H1 (cell line): ENCODE data around the gene INPP5A. TPM values are rescaled to one million over a fixed set of nuclear protein-coding genes. Genes with fewer than 3 reads are reported as not detected.

ENCODE experiments used
- CTCF ChIA-PET: fragments of 300-600 bp; sonication (Branson Sonifier 250); formaldehyde crosslinking; loops from one replicate; lab custom pipeline; 2021; ENCODE audit not compliant: partially characterized antibody; lab: Charles Lee
- POLR2A ChIA-PET: fragments of 300-600 bp; sonication (Branson Sonifier 250); formaldehyde crosslinking; loops from one replicate; lab custom pipeline; 2021; ENCODE audit warnings: inconsistent platforms; ENCODE audit not compliant: partially characterized antibody; lab: Charles Lee
- DNase-seq, 2 experiments: peaks; one replicate each; pipeline versions ENCODE4 v3.0.0 to v3.0.0-alpha.2; 2010 to 2022; ENCODE audit warnings: low spot score in 2 of 2, low read depth in 1 of 2, mixed read lengths in 1 of 2
- FAIRE-seq: peaks from 2 replicates; lab custom pipeline; 2011; peaks lifted over from hg19 to GRCh38; lab: Jason Lieb, UNC
- H2AFZ ChIP-seq: 2 replicates; pipeline ENCODE4 v1.8.1; 2012; ENCODE audit warnings: low read length, inconsistent platforms
- H2AK5ac ChIP-seq: 2 replicates; pipeline ENCODE4 v1.6.1; 2013; ENCODE audit warnings: low read depth, low read length
- H2BK120ac ChIP-seq: replicated peaks from 2 replicates; pipeline ENCODE3; 2013; ENCODE audit warnings: low read depth, low read length, inconsistent platforms
- H2BK12ac ChIP-seq: 2 replicates; pipeline ENCODE4 v1.6.1; 2013; ENCODE audit warnings: low read depth, low read length
- H2BK15ac ChIP-seq: 2 replicates; pipeline ENCODE4 v1.6.1; 2013; ENCODE audit warnings: low read length
- H2BK20ac ChIP-seq: 2 replicates; pipeline ENCODE4 v1.6.1; 2013; ENCODE audit warnings: low read length
- H2BK5ac ChIP-seq: 2 replicates; pipeline ENCODE4 v1.6.1; 2013; ENCODE audit warnings: low read depth, low read length
- H3K14ac ChIP-seq: 2 replicates; pipeline ENCODE4 v1.6.1; 2013; ENCODE audit warnings: inconsistent platforms; ENCODE audit not compliant: insufficient read length
- H3K18ac ChIP-seq: 2 replicates; pipeline ENCODE4 v1.6.1; 2013; ENCODE audit warnings: low read length; ENCODE audit errors: extremely low read depth
- H3K23ac ChIP-seq: 2 replicates; pipeline ENCODE4 v1.6.1; 2013; ENCODE audit warnings: inconsistent platforms; ENCODE audit not compliant: insufficient read length
- H3K23me2 ChIP-seq: 2 replicates; pipeline ENCODE4 v1.6.1; 2013; ENCODE audit warnings: low read depth, low read length
- H3K27ac ChIP-seq: 2 replicates; pipeline ENCODE4 v1.6.1; 2011; ENCODE audit warnings: low read depth, low read length, inconsistent platforms
- H3K27me3 ChIP-seq, 4 experiments: replicated peaks in 1 of 4; 1 replicate in 1 of 4; 2 replicates in 3 of 4; pipeline versions ENCODE4 v1.6.1 to v1.8.1; 2011 to 2013; ENCODE audit warnings: low read length in 3 of 4, mild to moderate bottlenecking in 3 of 4, inconsistent platforms in 2 of 4, mixed read lengths in 2 of 4, moderate library complexity in 1 of 4; ENCODE audit not compliant: control insufficient read depth in 3 of 4, insufficient read depth in 3 of 4; ENCODE audit errors: extremely low read depth in 1 of 4
- H3K36me3 ChIP-seq, 4 experiments: 2 replicates each; pipeline versions ENCODE4 v1.6.1 to v1.8.1; 2011 to 2013; ENCODE audit warnings: mild to moderate bottlenecking in 4 of 4, low read length in 3 of 4, moderate library complexity in 2 of 4, control low read depth in 1 of 4, inconsistent platforms in 1 of 4; ENCODE audit not compliant: insufficient read depth in 4 of 4, control insufficient read depth in 2 of 4
- H3K4ac ChIP-seq: replicated peaks from 2 replicates; pipeline ENCODE3; 2013; ENCODE audit warnings: low read length, low read depth, mixed read lengths, inconsistent platforms; ENCODE audit not compliant: insufficient read length
- H3K4me1 ChIP-seq, 4 experiments: replicated peaks in 1 of 4; 1 replicate in 1 of 4; 2 replicates in 3 of 4; pipeline versions ENCODE4 v1.6.1 to v1.8.1; 2011 to 2013; ENCODE audit warnings: low read length in 3 of 4, inconsistent platforms in 2 of 4, mixed read lengths in 1 of 4; ENCODE audit not compliant: insufficient read depth in 4 of 4, control insufficient read depth in 3 of 4
- H3K4me2 ChIP-seq, 2 experiments: 2 replicates each; pipeline versions ENCODE4 v1.6.1 to v1.8.1; 2011 to 2013; ENCODE audit warnings: low read depth in 2 of 2, low read length in 2 of 2, control low read depth in 1 of 2, inconsistent platforms in 1 of 2, mild to moderate bottlenecking in 1 of 2; ENCODE audit not compliant: insufficient read depth in 1 of 2
- H3K4me3 ChIP-seq, 4 experiments: fragments of 200-600, 300-600 bp in 1 of 4; sonication (generic), shearing (Covaris generic), sonication (Bioruptor Twin) in 1 of 4; 2 replicates each; pipeline versions ENCODE4 v1.5.1 to v1.8.1; 2011 to 2016; ENCODE audit warnings: low read length in 4 of 4, low read depth in 3 of 4, control low read depth in 2 of 4, inconsistent platforms in 2 of 4, mild to moderate bottlenecking in 2 of 4, mixed read lengths in 1 of 4, moderate library complexity in 1 of 4; ENCODE audit not compliant: insufficient read depth in 2 of 4; ENCODE audit errors: extremely low read depth in 1 of 4
- H3K56ac ChIP-seq: replicated peaks from 2 replicates; pipeline ENCODE3; 2013; ENCODE audit warnings: low read depth, mild to moderate bottlenecking, mixed read lengths, low read length, inconsistent platforms; ENCODE audit not compliant: insufficient read length
- H3K79me1 ChIP-seq: 2 replicates; pipeline ENCODE4 v1.6.1; 2013; ENCODE audit warnings: low read depth, low read length, control low read depth
- H3K79me2 ChIP-seq, 2 experiments: 2 replicates each; pipeline versions ENCODE4 v1.6.1 to v1.8.1; 2012 to 2013; ENCODE audit warnings: low read length in 2 of 2, mild to moderate bottlenecking in 2 of 2, inconsistent platforms in 1 of 2; ENCODE audit not compliant: insufficient read depth in 2 of 2, control insufficient read depth in 1 of 2
- H3K9ac ChIP-seq, 4 experiments: replicated peaks in 1 of 4; 1 replicate in 1 of 4; 2 replicates in 3 of 4; pipeline versions ENCODE4 v1.6.1 to v1.8.1; 2011 to 2013; ENCODE audit warnings: low read depth in 3 of 4, low read length in 3 of 4, control low read depth in 2 of 4, mild to moderate bottlenecking in 2 of 4, moderate library complexity in 2 of 4, inconsistent platforms in 1 of 4; ENCODE audit errors: extremely low read depth in 1 of 4
- H3K9me3 ChIP-seq, 2 experiments: 2 replicates each; pipeline versions ENCODE4 v1.6.1 to v1.8.1; 2012 to 2013; ENCODE audit warnings: mild to moderate bottlenecking in 2 of 2, moderate library complexity in 2 of 2, control low read depth in 1 of 2, inconsistent platforms in 1 of 2, low read depth in 1 of 2, low read length in 1 of 2, mixed read lengths in 1 of 2; ENCODE audit not compliant: insufficient read depth in 2 of 2
- H4K20me1 ChIP-seq, 2 experiments: replicated peaks in 1 of 2; 2 replicates each; pipeline versions ENCODE3 to v1.8.1; 2011 to 2013; ENCODE audit warnings: inconsistent platforms in 2 of 2, low read length in 2 of 2, mild to moderate bottlenecking in 1 of 2; ENCODE audit not compliant: insufficient read depth in 2 of 2, control insufficient read depth in 1 of 2
- H4K5ac ChIP-seq: 2 replicates; pipeline ENCODE4 v1.6.1; 2013; ENCODE audit warnings: low read length, low read depth, mixed read lengths, inconsistent platforms; ENCODE audit not compliant: insufficient read length
- H4K8ac ChIP-seq: 2 replicates; pipeline ENCODE4 v1.8.0; 2013; ENCODE audit warnings: mild to moderate bottlenecking, moderate library complexity, low read length, inconsistent platforms; ENCODE audit not compliant: insufficient read depth; ENCODE audit errors: extremely low read depth
- H4K91ac ChIP-seq: replicated peaks from 2 replicates; pipeline ENCODE3; 2013; ENCODE audit warnings: low read length, mixed read lengths, inconsistent platforms; ENCODE audit not compliant: insufficient read length
- CBX5 ChIP-seq: fragments of 300-800, 300-1000 bp; sonication (generic); IDR thresholded peaks from 2 replicates; pipeline ENCODE4 v1.7.1; 2016; ENCODE audit warnings: antibody characterized with exemption, low read length, low read depth
- CEBPB ChIP-seq: IDR thresholded peaks from 2 replicates; pipeline ENCODE4 v1.6.1; 2012; ENCODE audit warnings: low read depth, low read length
- HDAC6 ChIP-seq: IDR thresholded peaks from one replicate; pipeline ENCODE4 v1.7.1; 2012; ENCODE audit warnings: low read depth, mild to moderate bottlenecking, inconsistent platforms, low read length, moderate library complexity
- JUND ChIP-seq: IDR thresholded peaks from 2 replicates; pipeline ENCODE4 v1.6.1; 2011; ENCODE audit warnings: mild to moderate bottlenecking, improper control_type of control experiment, low read length
- PHF8 ChIP-seq: fragments of 200-600 bp; sonication (generic); conservative IDR thresholded peaks from 2 replicates; pipeline ENCODE4 v1.7.1; 2012; ENCODE audit warnings: low read depth, mild to moderate bottlenecking, inconsistent platforms, low read length, moderate library complexity
- SIX5 ChIP-seq: IDR thresholded peaks from 2 replicates; pipeline ENCODE4 v1.6.1; 2011; ENCODE audit warnings: mild to moderate bottlenecking, low read depth, low read length
- SP4 ChIP-seq: IDR thresholded peaks from 2 replicates; pipeline ENCODE4 v1.6.1; 2012; ENCODE audit warnings: low read length, inconsistent platforms
- WGBS, 2 experiments: shearing (Covaris generic) in 1 of 2; methylation state at CpG; one replicate each; pipeline versions ENCODE4 v1.1.6 to v1.1.7; 2013 to 2015; ENCODE audit warnings: low lambda C conversion rate in 2 of 2, mixed read lengths in 2 of 2, inconsistent platforms in 1 of 2, low coverage in 1 of 2, missing lambda C conversion rate in 1 of 2; ENCODE audit not compliant: insufficient replicate concordance in 2 of 2, insufficient coverage in 1 of 2, insufficient read length in 1 of 2; ENCODE audit errors: extremely low coverage in 1 of 2, missing lambda C conversion rate in 1 of 2; 5-methylcytosine and 5-hydroxymethylcytosine counted together
- polyA plus RNA-seq, 7 experiments: library from polyadenylated mRNA; depleted of rRNA in 3 of 7; stranded (reverse) in 5 of 7; unstranded in 2 of 7; fragments of >200 nt in 5 of 7; fragments of 200-250 nt in 2 of 7; gene quantifications; 1 replicate in 5 of 7; 2 replicates in 1 of 7; 4 replicates in 1 of 7; pipeline versions ENCODE4 v1.2.1 to v1.2.3, GENCODE V29; 2011 to 2013; ENCODE audit warnings: missing spikeins in 2 of 7, mixed read lengths in 2 of 7
- total RNA-seq: library from RNA; stranded (reverse); fragmentation: NEBNext Ultra II Directional; extraction: Animal tissue kit (Norgen Biotek cat#: 25700); gene quantifications from 2 replicates; pipeline ENCODE4 v1.2.1, GENCODE V29; 2021
- TF ChIP-seq, protein P1 (sequence below): IDR thresholded peaks from 2 replicates; pipeline ENCODE4 v1.6.1; 2011; ENCODE audit warnings: low read depth, mild to moderate bottlenecking, low read length; ENCODE audit not compliant: insufficient read depth

INPP5A gene
- total and polyA plus RNA-seq, 2 of the 8 experiments (the other 6 are each of a cell fraction or from before 2014, with no cell fraction given), result 19.7 to 27.5 TPM

GRCh38 chr10:132617737-132618052 is 80.1 kb downstream of the INPP5A start:
- 97% methylated on average over 2 of the region's 2 CpGs; no CpG with 5 or more reads in 1 of the 2 experiments for WGBS, 2 experiments
- Histone ChIP-seq H3K56ac (no peak overlapping the region), H3K4me3 (no peak overlapping the region), H3K79me2 (no peaks in the 10 kb centered on the region), H2BK5ac (no peak overlapping the region), H2BK120ac (no peak overlapping the region), H4K91ac (no peak overlapping the region), H3K79me1 (peaks cover 4% of the 10 kb centered on the region), H4K8ac (no peak overlapping the region), H3K18ac (no peak overlapping the region), H2BK20ac (no peak overlapping the region), H2AK5ac (no peak overlapping the region), H2AFZ (no peak overlapping the region), H3K23me2 (peaks cover 5% of the 10 kb centered on the region; the same call in 1 of the 2 replicates), H3K27ac (no peak overlapping the region), H2BK12ac (no peak overlapping the region), H3K36me3 (no peaks in the 10 kb centered on the region), H3K23ac (no peak overlapping the region), H3K14ac (no peak overlapping the region), H3K4me1 (no peaks in the 10 kb centered on the region; a peak in 2 of 7 replicates), H4K5ac (no peak overlapping the region), H4K20me1 (peaks cover 0 to 5% of the 10 kb centered on the region in 2 experiments), H3K9me3 (peaks cover 17 to 27% of the 10 kb centered on the region in 2 experiments), H3K4ac (no peak overlapping the region), H3K9ac (no peak overlapping the region), H3K27me3 (peaks cover 0 to 7% (median under 1%) of the 10 kb centered on the region in 4 experiments; a peak in 2 of 7 replicates), H3K4me2 (no peak overlapping the region), H2BK15ac (no peak overlapping the region)
- DNase-seq (no peak), FAIRE-seq (no peak)
- TF ChIP-seq PHF8 (no peak), HDAC6 (no peak), SIX5 (no peak), CEBPB (no peak), SP4 (no peak), JUND (no peak), CBX5 (no peak)
- TF ChIP-seq, protein P1, sequence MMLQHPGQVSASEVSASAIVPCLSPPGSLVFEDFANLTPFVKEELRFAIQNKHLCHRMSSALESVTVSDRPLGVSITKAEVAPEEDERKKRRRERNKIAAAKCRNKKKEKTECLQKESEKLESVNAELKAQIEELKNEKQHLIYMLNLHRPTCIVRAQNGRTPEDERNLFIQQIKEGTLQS, result no peak
- POLR2A ChIA-PET, result no interaction called here
- CTCF ChIA-PET, result interaction anchor here (0.7 to 2.1 kb wide), 4 partner anchors 10 to 256 kb away, joined by 3 to 7 read pairs (median 4); no protein-coding TSS in a partner anchor
